Stimulated activated naive CD8-positive, alpha-beta T cell treated with anti-CD3 and anti-CD28 coated beads, Interleukin-15, Interleukin-2, amounts not matched to agents 100 U/mL and 50 U/mL, for 24 hours (primary cell): ENCODE results near the gene OR10AD1.

Source experiments
- ATAC-seq: fragments of 150-1000 bp; cut with Tn5 transposase; one replicate; pipeline ENCODE4 v1.10.0; 2021
- DNase-seq: peaks from one replicate; pipeline ENCODE4 v3.0.0; 2021

OR10AD1 gene

GRCh38 chr12:48191096-48191495 is 12.0 kb downstream of the OR10AD1 start:
- ATAC-seq (no peak), DNase-seq (no peak)

DNA sequence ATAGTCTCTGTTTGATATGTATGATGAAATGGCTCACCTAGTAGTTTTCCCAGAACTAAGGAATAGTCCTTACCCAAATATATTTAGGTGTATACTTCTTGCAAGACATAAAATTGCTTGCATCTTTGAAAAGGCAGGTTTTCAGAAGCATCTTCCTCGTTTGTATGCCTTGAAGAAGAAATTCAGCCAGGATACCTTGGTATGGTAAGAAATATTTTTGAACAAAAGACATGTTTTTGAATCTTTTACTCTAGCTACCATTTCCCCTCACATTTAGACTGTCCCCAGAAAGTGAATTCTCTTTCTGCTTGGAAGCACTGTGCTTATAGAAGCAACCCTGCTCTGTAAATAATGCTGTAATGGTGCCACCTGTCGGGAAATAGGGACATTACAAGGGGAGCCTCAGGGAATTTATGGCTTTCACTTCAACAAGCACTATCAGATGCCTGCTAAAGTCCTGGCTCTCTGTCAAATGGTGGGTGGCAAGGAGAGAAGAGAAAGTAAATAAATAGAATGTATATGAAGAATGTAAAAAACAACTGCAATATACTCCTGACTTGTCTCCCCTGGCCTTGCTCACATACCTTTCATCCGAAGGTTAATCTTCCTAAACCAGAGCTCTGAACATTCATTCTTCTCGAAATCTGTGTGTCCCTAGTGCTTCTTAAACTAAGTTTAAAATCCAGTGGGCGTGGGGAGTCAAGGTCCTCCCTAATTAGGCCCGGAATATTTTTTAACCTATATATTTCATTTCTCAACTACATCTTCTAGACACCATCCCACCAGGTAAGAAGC is 13.6 kb downstream of the OR10AD1 start:
- ATAC-seq (peak; percentile 73), DNase-seq (peak; percentile 72)

- DNase-seq (no peak), ATAC-seq (no peak)
These were observed 15.0 kb downstream of the OR10AD1 start for GRCh38 chr12:48187916-48188695.

DNA sequence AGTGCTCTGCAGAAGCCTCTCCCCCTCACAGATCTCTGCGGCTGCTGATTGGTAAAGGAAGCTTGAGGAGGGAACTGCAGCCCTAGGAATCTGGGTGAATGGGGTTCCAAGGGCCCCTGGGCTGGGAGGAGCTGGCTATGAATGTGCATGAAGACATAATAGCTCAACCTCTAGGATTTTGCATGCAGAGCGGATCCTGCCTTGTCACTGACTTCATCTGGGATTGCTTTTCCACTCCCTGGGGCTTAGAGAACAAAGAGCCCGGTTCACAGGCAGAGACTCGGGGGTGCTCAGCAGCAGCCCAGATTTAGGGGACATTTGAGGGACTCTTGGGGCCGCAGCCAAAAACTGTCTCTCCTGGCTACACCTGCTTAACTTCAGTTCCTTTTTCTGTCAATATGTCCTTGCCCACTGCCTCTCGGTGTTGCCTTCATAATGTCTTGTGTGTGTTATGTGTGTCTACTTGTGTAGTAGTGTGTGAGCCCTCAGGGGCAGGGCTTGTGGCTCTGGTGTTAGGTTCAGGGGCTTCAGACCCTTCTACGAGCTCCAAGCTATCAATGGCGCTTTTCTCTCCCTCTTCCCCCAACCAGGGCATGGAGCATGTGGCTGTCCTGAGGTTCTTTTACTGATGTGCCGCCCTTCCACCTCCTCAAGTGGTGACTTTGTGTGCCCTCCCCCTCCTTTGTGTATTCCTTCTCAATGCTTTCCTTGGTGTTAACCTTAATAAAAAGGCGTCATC is 17.7 kb downstream of the OR10AD1 start:
- ATAC-seq (no peak), DNase-seq (no peak)

DNA sequence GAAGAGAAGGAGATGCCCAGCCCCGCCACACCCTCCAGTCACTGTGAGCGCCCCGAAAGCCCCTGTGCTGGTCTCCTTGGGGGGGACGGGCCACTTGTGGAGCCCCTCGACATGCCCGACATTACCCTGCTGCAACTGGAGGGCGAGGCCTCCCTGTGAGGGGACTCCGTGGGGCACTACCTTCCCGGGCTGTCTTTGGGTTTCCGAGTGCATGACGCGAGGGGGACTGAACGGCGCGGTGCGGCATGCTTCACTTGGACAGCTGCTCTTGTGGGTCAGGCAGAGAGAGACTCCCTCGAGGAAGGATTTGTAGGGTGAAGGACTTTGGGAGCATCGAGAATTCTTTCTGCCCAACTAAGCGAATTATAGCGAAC is 18.6 kb downstream of the OR10AD1 start:
- ATAC-seq: no peak
- DNase-seq: no peak

GRCh38 chr12:48183876-48184548 is 19.1 kb downstream of the OR10AD1 start:
- DNase-seq: peak; percentile 26
- peak; percentile 7 for ATAC-seq

DNA sequence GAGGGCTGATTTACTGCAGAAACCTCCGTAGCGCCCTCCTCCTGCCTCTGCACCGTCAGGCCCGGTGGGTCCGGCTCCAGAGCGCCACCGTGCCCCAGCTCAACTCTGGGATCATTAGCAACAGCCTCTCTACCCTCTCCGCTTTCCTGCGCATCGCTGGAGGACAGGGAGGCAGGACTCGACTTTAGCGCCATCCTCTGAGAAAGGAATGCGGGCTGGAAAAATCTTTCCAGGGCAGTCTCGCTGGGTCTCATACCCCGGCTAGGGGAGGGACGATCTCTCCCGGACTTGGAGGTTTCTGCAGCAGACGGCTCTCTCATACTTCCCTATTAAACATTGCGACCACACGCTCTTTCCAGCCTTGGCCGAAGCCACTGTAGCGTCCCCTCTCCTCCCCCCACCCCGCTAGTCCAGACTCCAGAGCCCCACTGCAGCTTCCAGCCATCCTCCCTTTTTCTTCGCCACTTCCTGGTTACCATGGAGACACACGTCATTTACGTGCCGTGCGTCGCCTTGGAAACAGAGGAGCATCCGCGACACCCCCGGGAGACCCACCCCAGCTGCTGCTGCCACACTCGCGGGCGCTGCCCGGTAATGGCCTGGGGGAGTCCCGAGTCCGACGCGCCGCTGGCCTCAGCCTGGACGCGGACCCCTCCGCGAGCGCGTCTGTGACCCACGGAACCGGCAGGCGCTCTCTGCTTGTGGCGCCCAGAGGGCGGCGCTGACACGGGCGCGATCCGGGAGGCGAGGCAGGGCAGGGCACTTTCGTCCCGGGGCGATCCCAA is 19.8 kb downstream of the OR10AD1 start, which contains the start of gene CCDC184:
Gene CCDC184 (plus strand): TSS at position 554 of the 785 bp plus-strand sequence. CDS start 479 bp downstream, outside the sequence.
- ATAC-seq: peak; percentile 73
- peak; percentile 69 for DNase-seq

- no peak for DNase-seq
- ATAC-seq: peak; percentile 10
These were observed 20.5 kb downstream of the OR10AD1 start for GRCh38 chr12:48182631-48183030.

- no peak for ATAC-seq
- DNase-seq: no peak
These were observed 22.1 kb downstream of the OR10AD1 start for GRCh38 chr12:48180857-48181495.

DNA sequence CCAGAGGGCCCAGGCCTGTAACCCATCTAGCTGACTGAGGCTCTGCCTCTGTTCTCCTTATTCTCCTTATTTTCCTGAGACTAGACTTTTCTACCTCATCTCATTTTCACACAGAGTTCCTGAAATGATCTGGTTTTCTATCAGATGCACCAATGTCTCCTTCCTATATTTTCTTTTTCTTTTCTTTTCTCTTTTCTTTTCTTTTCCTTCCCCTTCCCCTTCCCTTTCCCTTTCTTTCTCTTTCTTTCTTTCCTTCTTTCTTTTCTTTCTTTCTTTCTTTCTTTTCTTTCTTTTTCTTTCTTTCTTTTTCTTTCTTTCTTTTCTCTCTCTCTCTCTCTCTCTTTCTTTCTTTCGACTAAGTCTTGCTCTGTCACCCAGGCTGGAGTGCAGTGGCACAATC is 22.7 kb downstream of the OR10AD1 start:
- DNase-seq (no peak), ATAC-seq (no peak)

DNA sequence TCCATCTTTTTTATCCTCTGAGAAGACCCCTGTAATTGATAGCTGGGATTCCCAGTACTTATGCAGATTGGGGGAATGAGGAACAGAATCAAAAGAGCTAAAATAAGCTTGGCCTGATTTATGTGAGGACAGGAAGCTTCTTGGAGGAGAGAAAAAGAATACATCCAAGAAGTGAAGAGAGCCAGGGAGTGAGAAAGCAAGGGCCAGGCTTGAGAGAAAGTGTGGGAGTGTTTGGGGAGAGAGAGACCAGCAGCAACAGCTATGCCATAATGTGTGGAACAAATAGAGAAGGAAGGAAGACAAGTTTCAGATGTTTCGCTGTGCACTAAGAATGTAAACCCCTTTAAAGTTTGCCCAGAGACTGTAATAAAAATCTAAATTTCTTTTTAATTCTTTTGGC is 23.6 kb downstream of the OR10AD1 start:
- no peak for DNase-seq

GRCh38 chr12:48177982-48178381 is 25.1 kb downstream of the OR10AD1 start:
- DNase-seq (no peak), ATAC-seq (no peak)

More for the DNA sequence above, 23.6 kb downstream of the OR10AD1 start:
- no peak for ATAC-seq

DNA sequence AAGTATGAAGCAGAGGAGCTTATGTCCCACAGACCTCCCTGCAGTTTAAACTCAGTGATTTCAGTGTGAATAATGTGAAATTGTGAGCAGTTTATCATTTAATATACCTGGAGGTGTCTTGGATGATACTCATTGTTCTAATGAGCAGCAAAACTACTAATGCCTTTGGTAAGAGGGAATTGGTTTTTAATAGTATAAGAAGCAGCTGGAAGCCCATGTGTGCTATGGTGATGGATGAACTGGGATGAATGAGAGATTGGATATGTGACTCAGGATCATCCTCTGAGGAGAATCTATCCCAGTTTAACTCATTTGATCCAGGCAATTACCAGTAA is 26.7 kb downstream of the OR10AD1 start:
- no peak for ATAC-seq

GRCh38 chr12:48175613-48176416 is 27.3 kb downstream of the OR10AD1 start:
- DNase-seq: no peak

More for the DNA sequence above, 26.7 kb downstream of the OR10AD1 start:
- no peak for DNase-seq

GRCh38 chr12:48169011-48169410 is 34.1 kb downstream of the OR10AD1 start:
- DNase-seq: no peak
- ATAC-seq: no peak

More at GRCh38 chr12:48175613-48176416, 27.3 kb downstream of the OR10AD1 start:
- no peak for ATAC-seq

DNA sequence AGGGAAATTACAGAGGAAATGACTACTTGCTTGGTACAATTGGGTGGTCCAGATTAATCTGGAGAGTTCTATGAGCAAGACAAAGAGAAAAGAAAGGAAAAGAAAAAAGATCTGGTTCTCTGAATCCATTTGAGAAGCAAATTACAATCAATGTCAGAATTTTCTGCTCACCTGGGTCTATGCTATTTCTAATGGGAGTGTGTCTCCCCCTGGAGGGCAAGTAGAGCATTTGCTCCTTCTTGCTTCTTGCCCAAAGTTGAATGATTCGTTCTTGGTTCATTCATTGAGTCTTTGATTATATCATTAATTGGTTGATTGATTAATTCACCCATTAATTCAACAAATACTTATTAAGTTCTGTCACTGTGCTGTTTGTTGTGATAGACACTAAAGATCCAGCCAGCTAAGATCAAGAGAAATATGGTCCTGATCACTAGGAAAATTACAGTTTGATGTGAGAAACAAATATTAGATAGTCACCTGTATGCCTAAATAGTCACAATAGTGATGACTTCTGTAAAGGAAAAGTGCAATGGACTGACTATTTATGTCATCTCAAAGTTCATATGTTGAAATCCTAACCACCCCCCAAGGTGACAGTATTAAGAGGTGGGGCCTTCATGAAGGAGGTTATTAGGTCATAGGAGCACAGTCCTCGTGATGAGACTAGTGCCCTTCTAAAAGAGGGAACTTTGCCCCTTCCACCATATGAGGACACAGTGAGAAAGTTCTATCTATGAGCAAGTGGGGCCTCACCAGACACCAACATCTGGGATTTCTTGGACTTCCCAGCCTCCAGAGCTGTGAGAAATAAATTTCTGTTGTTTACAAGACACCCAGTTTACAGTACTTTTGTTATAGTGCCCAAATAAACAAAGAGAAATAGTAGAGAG is 37.8 kb downstream of the OR10AD1 start:
- DNase-seq (peak; percentile 47), ATAC-seq (no peak)

- DNase-seq (no peak), ATAC-seq (no peak)
These were observed 38.6 kb downstream of the OR10AD1 start for GRCh38 chr12:48164451-48164850.

- DNase-seq (no peak), ATAC-seq (no peak)
These were observed 39.8 kb downstream of the OR10AD1 start for GRCh38 chr12:48163150-48163747.
